PC-3 (cell line): Measurements from ENCODE around the gene TGFBI. TPM values are rescaled to one million over a fixed set of nuclear protein-coding genes. Genes with fewer than 3 reads are reported as not detected.

Source experiments
- ATAC-seq: fragments of 200-7000 bp; cut with Tn5 transposase; 2 replicates; pipeline ENCODE4 v1.9.1; 2020; ENCODE audit warnings: mild to moderate bottlenecking, moderate library complexity
- BruUV-seq: library from RNA; stranded (reverse); fragments of 400-500 nt; replicated peaks from 2 replicates; lab custom pipeline; 2021; lab: Mats Ljungman, UMichigan
- CTCF ChIA-PET: fragments of 300-600 bp; sonication (Branson Sonifier 250); formaldehyde crosslinking; loops from one replicate; lab custom pipeline; 2022; ENCODE audit warnings: antibody characterized with exemption; lab: Charles Lee
- POLR2A ChIA-PET: fragments of 300-600 bp; sonication (Branson Sonifier 250); formaldehyde crosslinking; loops from one replicate; lab custom pipeline; 2022; ENCODE audit warnings: antibody characterized with exemption; ENCODE audit not compliant: unreplicated experiment; lab: Charles Lee
- DNase-seq: peaks from one replicate; pipeline ENCODE4 v3.0.0-alpha.2; 2015
- H2AFZ ChIP-seq: fragments of 300-600 bp; sonication (generic); 2 replicates; pipeline ENCODE4 v1.6.0; 2016; ENCODE audit warnings: antibody characterized with exemption, low read length
- H3F3A ChIP-seq: fragments of 300-600 bp; sonication (generic); one replicate; pipeline ENCODE4 v1.6.0; 2017; ENCODE audit warnings: antibody characterized with exemption, low read length, control low read depth, mild to moderate bottlenecking; ENCODE audit not compliant: unreplicated experiment
- H3K27ac ChIP-seq: fragments of 300-600 bp; sonication (generic); 2 replicates; pipeline ENCODE4 v1.5.1; 2016; ENCODE audit warnings: mild to moderate bottlenecking, low read length
- H3K27me3 ChIP-seq: fragments of 300-600 bp; sonication (generic); 2 replicates; pipeline ENCODE4 v1.6.1; 2016; ENCODE audit warnings: low read length, mixed read lengths
- H3K36me3 ChIP-seq: fragments of 300-600 bp; sonication (generic); 2 replicates; pipeline ENCODE4 v1.6.1; 2016; ENCODE audit warnings: low read depth, mixed run types, low read length, mixed read lengths
- H3K4me1 ChIP-seq: fragments of 300-600 bp; sonication (generic); 2 replicates; pipeline ENCODE4 v1.5.1; 2016; ENCODE audit warnings: low read length; ENCODE audit not compliant: insufficient read depth
- H3K4me2 ChIP-seq: fragments of 300-600 bp; sonication (generic); 2 replicates; pipeline ENCODE4 v1.6.0; 2016; ENCODE audit warnings: low read length
- H3K4me3 ChIP-seq: fragments of 300-600 bp; sonication (generic); 2 replicates; pipeline ENCODE4 v1.5.1; 2016; ENCODE audit warnings: mild to moderate bottlenecking, low read length, mixed read lengths
- H3K79me2 ChIP-seq: fragments of 300-600 bp; sonication (generic); 2 replicates; pipeline ENCODE4 v1.6.1; 2017; ENCODE audit warnings: low read length, mixed read lengths
- H3K9ac ChIP-seq: fragments of 300-600 bp; sonication (generic); 2 replicates; pipeline ENCODE4 v1.6.0; 2016; ENCODE audit warnings: mild to moderate bottlenecking, low read length
- H3K9me2 ChIP-seq: fragments of 300-600 bp; sonication (generic); replicated peaks from 2 replicates; pipeline ENCODE4 v1.6.1; 2016; ENCODE audit warnings: mixed run types, low read length, mixed read lengths
- H3K9me3 ChIP-seq: fragments of 300-600 bp; sonication (generic); 2 replicates; pipeline ENCODE4 v1.6.1; 2016; ENCODE audit warnings: low read length, mixed read lengths
- H4K20me1 ChIP-seq: fragments of 300-600 bp; sonication (generic); 2 replicates; pipeline ENCODE4 v1.6.1; 2016; ENCODE audit warnings: low read length, mixed read lengths
- EZH2 ChIP-seq: fragments of 300-600 bp; sonication (generic); IDR thresholded peaks from one replicate; pipeline ENCODE4 v1.6.1; 2017; ENCODE audit warnings: antibody characterized with exemption, mild to moderate bottlenecking, low read length; ENCODE audit not compliant: unreplicated experiment
- EZH2phosphoT487 ChIP-seq: fragments of 300-600 bp; sonication (generic); IDR thresholded peaks from 2 replicates; pipeline ENCODE4 v1.6.1; 2018; ENCODE audit warnings: mild to moderate bottlenecking, antibody characterized with exemption, low read length, borderline replicate concordance
- intact Hi-C: fragments of 100-400 bp; cut with micrococcal nuclease; formaldehyde crosslinking; loops from 2 replicates; pipeline ENCODE4 v1.9.0; 2023
- total RNA-seq: library from RNA; depleted of rRNA; stranded (reverse); fragments of >200 nt; gene quantifications from 2 replicates; pipeline ENCODE4 v1.2.3, GENCODE V29; 2014
- TF ChIP-seq, protein P1 (sequence below): fragments of 300-600 bp; sonication (generic); conservative IDR thresholded peaks from 2 replicates; pipeline ENCODE4 v1.5.1; 2017; ENCODE audit warnings: antibody characterized with exemption, low read depth, mild to moderate bottlenecking, low read length

The TGFBI gene
- total RNA-seq, 1 experiment from 2014 or later, result 4.8 TPM

DNA sequence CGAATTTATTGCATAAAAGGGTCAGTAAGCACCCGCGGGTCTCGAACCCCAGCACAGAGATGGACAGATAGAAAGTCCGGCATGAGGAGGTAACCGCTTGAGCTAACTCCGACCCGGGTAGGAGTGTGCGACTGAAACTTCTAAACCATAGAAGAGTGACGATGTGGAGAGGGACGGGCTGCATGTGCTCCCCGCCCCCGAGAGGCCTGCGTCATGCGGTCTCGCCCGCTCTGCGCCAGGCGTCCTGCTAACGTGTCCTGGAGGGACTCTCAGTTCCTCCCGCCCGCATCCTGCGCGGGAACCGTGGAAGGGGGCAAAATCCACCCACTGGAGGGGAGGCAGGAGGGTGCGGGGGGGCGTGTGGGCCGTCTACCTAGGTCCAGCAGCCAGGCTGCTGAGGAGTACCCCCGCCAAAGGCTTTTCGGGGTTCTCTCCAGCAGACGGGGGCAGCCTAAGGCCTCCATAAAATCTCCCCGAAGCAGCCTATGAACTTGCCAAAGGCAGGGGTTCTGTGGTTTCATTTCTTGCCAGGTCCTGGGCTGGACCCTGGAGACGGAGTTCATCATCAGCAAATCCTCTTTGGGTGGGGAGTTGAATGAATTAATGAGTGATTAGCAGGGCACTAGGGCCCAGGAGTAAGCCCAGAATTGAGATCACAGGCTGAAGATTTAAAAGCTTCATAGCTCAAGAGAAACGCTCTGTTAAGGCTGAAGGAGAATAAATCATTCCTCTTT is 51.9 kb downstream of the TGFBI start:
- POLR2A ChIA-PET, result no interaction called here
- CTCF ChIA-PET, result no interaction called here

DNA sequence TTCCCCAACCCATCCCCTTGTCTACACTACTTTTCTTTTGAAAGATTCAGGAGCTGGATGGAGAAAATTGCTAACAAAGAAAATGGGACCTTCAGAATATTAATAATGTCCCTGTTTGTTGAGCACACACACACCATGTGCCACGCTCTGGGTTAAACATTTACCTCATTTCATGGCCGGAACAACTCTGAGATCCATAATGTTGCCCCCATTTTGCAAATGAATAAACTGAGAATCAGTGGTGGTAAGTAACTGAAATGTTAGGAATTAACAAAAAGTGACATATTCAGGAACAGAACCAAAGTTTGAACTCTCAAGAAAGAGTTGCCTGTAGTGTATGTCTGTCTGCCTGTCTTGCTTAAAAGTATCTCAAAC is 52.4 kb downstream of the TGFBI start:
- ChIA-PET POLR2A (no interaction called here), CTCF (no interaction called here)
- Histone ChIP-seq H3K36me3 (no peaks in the 10 kb centered on the region), H3K9me3 (no peaks in the 10 kb centered on the region), H3K4me2 (no peak overlapping the region), H3K9ac (no peak overlapping the region), H3F3A (no peaks in the 10 kb centered on the region), H3K27me3 (peaks cover 16% of the 10 kb centered on the region), H2AFZ (no peak overlapping the region), H4K20me1 (no peaks in the 10 kb centered on the region), H3K27ac (no peak overlapping the region), H3K4me1 (no peaks in the 10 kb centered on the region), H3K4me3 (no peak overlapping the region), H3K79me2 (no peaks in the 10 kb centered on the region), H3K9me2 (no peaks in the 10 kb centered on the region)
- TF ChIP-seq EZH2 (no peak), EZH2phosphoT487 (no peak)
- TF ChIP-seq, protein P1, sequence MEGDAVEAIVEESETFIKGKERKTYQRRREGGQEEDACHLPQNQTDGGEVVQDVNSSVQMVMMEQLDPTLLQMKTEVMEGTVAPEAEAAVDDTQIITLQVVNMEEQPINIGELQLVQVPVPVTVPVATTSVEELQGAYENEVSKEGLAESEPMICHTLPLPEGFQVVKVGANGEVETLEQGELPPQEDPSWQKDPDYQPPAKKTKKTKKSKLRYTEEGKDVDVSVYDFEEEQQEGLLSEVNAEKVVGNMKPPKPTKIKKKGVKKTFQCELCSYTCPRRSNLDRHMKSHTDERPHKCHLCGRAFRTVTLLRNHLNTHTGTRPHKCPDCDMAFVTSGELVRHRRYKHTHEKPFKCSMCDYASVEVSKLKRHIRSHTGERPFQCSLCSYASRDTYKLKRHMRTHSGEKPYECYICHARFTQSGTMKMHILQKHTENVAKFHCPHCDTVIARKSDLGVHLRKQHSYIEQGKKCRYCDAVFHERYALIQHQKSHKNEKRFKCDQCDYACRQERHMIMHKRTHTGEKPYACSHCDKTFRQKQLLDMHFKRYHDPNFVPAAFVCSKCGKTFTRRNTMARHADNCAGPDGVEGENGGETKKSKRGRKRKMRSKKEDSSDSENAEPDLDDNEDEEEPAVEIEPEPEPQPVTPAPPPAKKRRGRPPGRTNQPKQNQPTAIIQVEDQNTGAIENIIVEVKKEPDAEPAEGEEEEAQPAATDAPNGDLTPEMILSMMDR, result no peak
- DNase-seq (no peak), ATAC-seq (no peak)
- intact Hi-C loops, result no loop called here
- no TSS peak for BruUV-seq

More for the DNA sequence above, 51.9 kb downstream of the TGFBI start:
- no peak for ATAC-seq
- no peaks in the 10 kb centered on the region for H3K79me2 ChIP-seq
- no peak overlapping the region for H3K27ac ChIP-seq
- no peaks in the 10 kb centered on the region for H3F3A ChIP-seq
- H3K4me3 ChIP-seq, result no peak overlapping the region
- H3K4me2 ChIP-seq, result no peak overlapping the region
- no peak overlapping the region for H2AFZ ChIP-seq
- no peak overlapping the region for H3K9ac ChIP-seq
- no peaks in the 10 kb centered on the region for H4K20me1 ChIP-seq
- DNase-seq, result no peak
- no peaks in the 10 kb centered on the region for H3K36me3 ChIP-seq
- no peak for TF ChIP-seq EZH2
- no peak for TF ChIP-seq EZH2phosphoT487
- TF ChIP-seq, protein P1, result no peak
- no peaks in the 10 kb centered on the region for H3K4me1 ChIP-seq
- intact Hi-C loops, result no loop called here
- no peaks in the 10 kb centered on the region for H3K9me2 ChIP-seq
- H3K9me3 ChIP-seq, result no peaks in the 10 kb centered on the region
- peaks cover 16% of the 10 kb centered on the region for H3K27me3 ChIP-seq
- no TSS peak for BruUV-seq
